Measurements from ENCODE around the gene RTP3. TPM values are rescaled to one million over a fixed set of nuclear protein-coding genes. Genes with fewer than 3 reads are reported as not detected.

The RTP3 gene
- total RNA-seq, 2 experiments from 2014 or later, result 0.74 to 1.3 TPM

DNA sequence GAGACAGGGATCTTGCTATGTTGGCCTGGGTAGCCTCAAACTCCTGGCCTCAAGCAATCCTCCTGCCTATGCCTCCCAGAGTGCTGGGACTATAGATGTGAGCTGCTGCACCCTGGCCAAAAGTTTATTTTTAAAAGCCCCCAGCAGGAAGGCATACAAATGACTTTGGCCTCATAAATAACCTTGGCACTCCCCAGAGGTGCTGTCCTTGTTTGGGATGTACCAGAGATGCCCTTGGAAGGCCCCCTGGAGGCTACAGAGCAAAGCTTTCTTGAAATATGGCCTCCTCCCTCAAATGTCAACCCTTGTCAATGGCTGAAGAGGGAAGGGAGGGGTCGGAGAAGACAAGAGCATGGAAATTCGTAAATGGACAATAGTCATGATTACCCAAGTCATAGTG is 14.0 kb upstream of the RTP3 start:
- peaks cover 1% of the 10 kb centered on the region for H3K4me1 ChIP-seq (ENCODE audit: insufficient read depth, low read length, poor library complexity, severe bottlenecking)
- no peak for DNase-seq (ENCODE audit: low spot score)
- H3K9me3 ChIP-seq (ENCODE audit: low read length), result no peaks in the 10 kb centered on the region
- no peaks in the 10 kb centered on the region for H3K36me3 ChIP-seq (ENCODE audit: insufficient read depth, low read length)
- H4K20me1 ChIP-seq (ENCODE audit: insufficient read depth, low read length), result no peaks in the 10 kb centered on the region
- H3K4me2 ChIP-seq (ENCODE audit: low read length), result no peak overlapping the region
- H3K79me2 ChIP-seq (ENCODE audit: insufficient read depth, low read depth, low read length), result no peaks in the 10 kb centered on the region
- H3K4me3 ChIP-seq (ENCODE audit: low read depth, low read length, poor library complexity, severe bottlenecking), result no peak overlapping the region
- H3K9me2 ChIP-seq (ENCODE audit: insufficient read depth, low read length), result no peaks in the 10 kb centered on the region
- H3K27ac ChIP-seq (ENCODE audit: low read depth, low read length, poor library complexity, severe bottlenecking), result no peak overlapping the region
- H2AFZ ChIP-seq (ENCODE audit: low read length), result no peak overlapping the region
- intact Hi-C loops (cut with micrococcal nuclease; ENCODE audit: unreplicated experiment), result no loop called here
- no TSS peak for BruUV-seq (replicated peaks)
- no peak for TF ChIP-seq EZH2phosphoT487 (IDR thresholded peaks at IDR 0.05; ENCODE audit: borderline replicate concordance, low read depth, low read length)
- TF ChIP-seq, protein P1, sequence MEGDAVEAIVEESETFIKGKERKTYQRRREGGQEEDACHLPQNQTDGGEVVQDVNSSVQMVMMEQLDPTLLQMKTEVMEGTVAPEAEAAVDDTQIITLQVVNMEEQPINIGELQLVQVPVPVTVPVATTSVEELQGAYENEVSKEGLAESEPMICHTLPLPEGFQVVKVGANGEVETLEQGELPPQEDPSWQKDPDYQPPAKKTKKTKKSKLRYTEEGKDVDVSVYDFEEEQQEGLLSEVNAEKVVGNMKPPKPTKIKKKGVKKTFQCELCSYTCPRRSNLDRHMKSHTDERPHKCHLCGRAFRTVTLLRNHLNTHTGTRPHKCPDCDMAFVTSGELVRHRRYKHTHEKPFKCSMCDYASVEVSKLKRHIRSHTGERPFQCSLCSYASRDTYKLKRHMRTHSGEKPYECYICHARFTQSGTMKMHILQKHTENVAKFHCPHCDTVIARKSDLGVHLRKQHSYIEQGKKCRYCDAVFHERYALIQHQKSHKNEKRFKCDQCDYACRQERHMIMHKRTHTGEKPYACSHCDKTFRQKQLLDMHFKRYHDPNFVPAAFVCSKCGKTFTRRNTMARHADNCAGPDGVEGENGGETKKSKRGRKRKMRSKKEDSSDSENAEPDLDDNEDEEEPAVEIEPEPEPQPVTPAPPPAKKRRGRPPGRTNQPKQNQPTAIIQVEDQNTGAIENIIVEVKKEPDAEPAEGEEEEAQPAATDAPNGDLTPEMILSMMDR (conservative IDR thresholded peaks at IDR 0.05; ENCODE audit: low read length), result no peak
- ChIA-PET CTCF (ENCODE audit: unreplicated experiment) (no interaction called here), POLR2A (no interaction called here)

GRCh38 chr3:46484388-46484787 is 13.4 kb upstream of the RTP3 start:
- H3K27ac ChIP-seq (ENCODE audit: low read depth, low read length, poor library complexity, severe bottlenecking), result no peak overlapping the region
- intact Hi-C loops (cut with micrococcal nuclease; ENCODE audit: unreplicated experiment), result no loop called here
- no peaks in the 10 kb centered on the region for H3K9me2 ChIP-seq (ENCODE audit: insufficient read depth, low read length)
- BruUV-seq (replicated peaks), result no TSS peak
- DNase-seq (ENCODE audit: low spot score), result no peak
- H3K4me3 ChIP-seq (ENCODE audit: low read depth, low read length, poor library complexity, severe bottlenecking), result no peak overlapping the region
- POLR2A ChIA-PET, result no interaction called here
- peaks cover 7% of the 10 kb centered on the region for H3K4me1 ChIP-seq (ENCODE audit: insufficient read depth, low read length, poor library complexity, severe bottlenecking)
- H3K36me3 ChIP-seq (ENCODE audit: insufficient read depth, low read length), result no peaks in the 10 kb centered on the region
- CTCF ChIA-PET (ENCODE audit: unreplicated experiment), result no interaction called here
- no peaks in the 10 kb centered on the region for H4K20me1 ChIP-seq (ENCODE audit: insufficient read depth, low read length)
- H3K9me3 ChIP-seq (ENCODE audit: low read length), result no peaks in the 10 kb centered on the region
- no peak for TF ChIP-seq EZH2phosphoT487 (IDR thresholded peaks at IDR 0.05; ENCODE audit: borderline replicate concordance, low read depth, low read length)
- TF ChIP-seq, protein P1 (conservative IDR thresholded peaks at IDR 0.05; ENCODE audit: low read length), result no peak
- H2AFZ ChIP-seq (ENCODE audit: low read length), result no peak overlapping the region
- no peaks in the 10 kb centered on the region for H3K79me2 ChIP-seq (ENCODE audit: insufficient read depth, low read depth, low read length)
- no peak overlapping the region for H3K4me2 ChIP-seq (ENCODE audit: low read length)

- H3K4me2 ChIP-seq (ENCODE audit: low read length), result no peak overlapping the region
- H4K20me1 ChIP-seq (ENCODE audit: insufficient read depth, low read length), result no peaks in the 10 kb centered on the region
- H2AFZ ChIP-seq (ENCODE audit: low read length), result no peak overlapping the region
- no peaks in the 10 kb centered on the region for H3K79me2 ChIP-seq (ENCODE audit: insufficient read depth, low read depth, low read length)
- no peak for TF ChIP-seq EZH2phosphoT487 (IDR thresholded peaks at IDR 0.05; ENCODE audit: borderline replicate concordance, low read depth, low read length)
- TF ChIP-seq, protein P1 (conservative IDR thresholded peaks at IDR 0.05; ENCODE audit: low read length), result no peak
- no peak overlapping the region for H3K4me3 ChIP-seq (ENCODE audit: low read depth, low read length, poor library complexity, severe bottlenecking)
- H3K9me2 ChIP-seq (ENCODE audit: insufficient read depth, low read length), result no peaks in the 10 kb centered on the region
- H3K36me3 ChIP-seq (ENCODE audit: insufficient read depth, low read length), result no peaks in the 10 kb centered on the region
- H3K27ac ChIP-seq (ENCODE audit: low read depth, low read length, poor library complexity, severe bottlenecking), result no peak overlapping the region
- ChIA-PET POLR2A (interaction anchor here (0.6 kb wide), 1 partner anchor 67 kb away, joined by 4 read pairs; no protein-coding TSS in a partner anchor), CTCF (ENCODE audit: unreplicated experiment) (no interaction called here)
- DNase-seq (ENCODE audit: low spot score), result no peak
- no peaks in the 10 kb centered on the region for H3K9me3 ChIP-seq (ENCODE audit: low read length)
- intact Hi-C loops (cut with micrococcal nuclease; ENCODE audit: unreplicated experiment), result no loop called here
- peaks cover 14% of the 10 kb centered on the region for H3K4me1 ChIP-seq (ENCODE audit: insufficient read depth, low read length, poor library complexity, severe bottlenecking)
- BruUV-seq (replicated peaks), result no TSS peak
These were observed 12.6 kb upstream of the RTP3 start for GRCh38 chr3:46484911-46485778.

Measured in OCI-LY7 (cell line).